HCT116 (cell line): Measurements from ENCODE around the gene CYTH2. TPM values are rescaled to one million over a fixed set of nuclear protein-coding genes. Genes with fewer than 3 reads are reported as not detected.
A peak's percentile ranks its signal among the peaks of the same experiment; 100 is the strongest.

ENCODE experiments used
- ATAC-seq: fragments of 200-7000 bp; cut with Tn5 transposase; 2 replicates; pipeline ENCODE4 v1.9.1; 2020; ENCODE audit warnings: mild to moderate bottlenecking, moderate library complexity
- BruUV-seq: library from RNA; stranded (reverse); fragments of 400-500 nt; replicated peaks from 2 replicates; lab custom pipeline; 2021; lab: Mats Ljungman, UMichigan
- CTCF ChIA-PET: fragments of 300-600 bp; sonication (Branson Sonifier 250); formaldehyde crosslinking; loops from one replicate; lab custom pipeline; 2021; ENCODE audit warnings: antibody characterized with exemption; lab: Charles Lee
- POLR2A ChIA-PET: fragments of 300-600, 350-600 bp; sonication (Branson Sonifier 250); formaldehyde crosslinking; loops from one replicate; lab custom pipeline; 2021; ENCODE audit warnings: antibody characterized with exemption; lab: Charles Lee
- RAD21 ChIA-PET, 2 experiments: fragments of 300-600 bp; sonication (Branson Sonifier 250); formaldehyde crosslinking; loops; one replicate each; lab custom pipeline; 2023; ENCODE audit warnings: low total read pairs in 2 of 2; ENCODE audit not compliant: uncharacterized antibody in 2 of 2, unreplicated experiment in 2 of 2, low non-redundant PET in 1 of 2; lab: Charles Lee
- DNase-seq: peaks from one replicate; pipeline ENCODE4 v3.0.0-alpha.2; 2010; ENCODE audit warnings: low read depth, low spot score
- H2AFZ ChIP-seq: fragments of 200-600 bp; shearing (Covaris generic), sonication (generic); 2 replicates; pipeline ENCODE4 v1.6.1; 2017; ENCODE audit warnings: low read depth, mixed run types, mixed read lengths, antibody characterized with exemption, low read length; ENCODE audit not compliant: poor library complexity, severe bottlenecking
- H3K27ac ChIP-seq: 2 replicates; pipeline ENCODE4 v1.5.1; 2012; ENCODE audit warnings: low read depth, low read length
- H3K27me3 ChIP-seq: fragments of 200-600 bp; sonication (generic); 2 replicates; pipeline ENCODE4 v1.6.1; 2016; ENCODE audit warnings: mixed run types, low read length, mixed read lengths; ENCODE audit not compliant: insufficient read depth
- H3K36me3 ChIP-seq, 2 experiments: fragments of 200-500 bp in 1 of 2; fragments of 200-600 bp in 1 of 2; sonication (Bioruptor generic) in 1 of 2; sonication (generic) in 1 of 2; 2 replicates each; pipeline versions ENCODE4 v1.5.1 to v1.6.1; 2014 to 2016; ENCODE audit warnings: low read length in 2 of 2, inconsistent platforms in 1 of 2, mixed read lengths in 1 of 2, mixed run types in 1 of 2; ENCODE audit not compliant: insufficient read depth in 2 of 2, control insufficient read depth in 1 of 2
- H3K4me1 ChIP-seq, 2 experiments: fragments of 200-600 bp in 1 of 2; sonication (generic) in 1 of 2; 2 replicates each; pipeline versions ENCODE4 v1.5.1 to v1.6.1; 2012 to 2017; ENCODE audit warnings: low read length in 2 of 2, inconsistent platforms in 1 of 2, mild to moderate bottlenecking in 1 of 2, mixed read lengths in 1 of 2, mixed run types in 1 of 2, moderate library complexity in 1 of 2; ENCODE audit not compliant: insufficient read depth in 2 of 2, control insufficient read depth in 1 of 2
- H3K4me2 ChIP-seq: fragments of 200-600 bp; sonication (generic); 2 replicates; pipeline ENCODE4 v1.6.1; 2017; ENCODE audit warnings: mixed run types, low read length, mixed read lengths
- H3K4me3 ChIP-seq, 2 experiments: fragments of 200-600 bp in 1 of 2; sonication (generic) in 1 of 2; replicated peaks in 1 of 2; 2 replicates each; pipeline ENCODE4 v1.5.1; 2011 to 2016; ENCODE audit warnings: low read length in 2 of 2, control low read depth in 1 of 2, low read depth in 1 of 2, mild to moderate bottlenecking in 1 of 2, mixed read lengths in 1 of 2, mixed run types in 1 of 2
- H3K79me2 ChIP-seq: fragments of 200-600 bp; sonication (generic); 2 replicates; pipeline ENCODE4 v1.6.1; 2017; ENCODE audit warnings: mild to moderate bottlenecking, mixed run types, low read length, moderate library complexity, mixed read lengths; ENCODE audit not compliant: insufficient read depth
- H3K9ac ChIP-seq: fragments of 200-600 bp; sonication (generic); 2 replicates; pipeline ENCODE4 v1.6.1; 2016; ENCODE audit warnings: low read length, mixed read lengths
- H3K9me2 ChIP-seq: fragments of 200-600 bp; sonication (generic), shearing (Covaris generic); 2 replicates; pipeline ENCODE4 v1.6.1; 2017; ENCODE audit warnings: mixed run types, mild to moderate bottlenecking, moderate library complexity; ENCODE audit not compliant: insufficient read depth
- H3K9me3 ChIP-seq, 2 experiments: fragments of 200-500 bp in 1 of 2; fragments of 200-600 bp in 1 of 2; sonication (Bioruptor generic) in 1 of 2; sonication (generic) in 1 of 2; 2 replicates each; pipeline ENCODE4 v1.6.1; 2014 to 2017; ENCODE audit warnings: low read length in 2 of 2, mixed read lengths in 2 of 2, inconsistent platforms in 1 of 2, low read depth in 1 of 2, mild to moderate bottlenecking in 1 of 2, mixed run types in 1 of 2, moderate library complexity in 1 of 2; ENCODE audit not compliant: control insufficient read depth in 1 of 2, insufficient read depth in 1 of 2
- H4K20me1 ChIP-seq: fragments of 200-600 bp; sonication (generic), shearing (Covaris generic); 2 replicates; pipeline ENCODE4 v1.6.1; 2017; ENCODE audit warnings: mixed run types, mild to moderate bottlenecking, moderate library complexity; ENCODE audit not compliant: insufficient read depth
- CEBPB ChIP-seq: IDR thresholded peaks from 2 replicates; pipeline ENCODE4 v1.6.1; 2012; ENCODE audit warnings: low read depth
- ELF1 ChIP-seq: IDR thresholded peaks from 2 replicates; pipeline ENCODE4 v1.6.1; 2012; ENCODE audit warnings: low read depth, borderline replicate concordance
- EZH2phosphoT487 ChIP-seq: fragments of 200-600 bp; IDR thresholded peaks from 2 replicates; pipeline ENCODE4 v1.6.1; 2018; ENCODE audit warnings: antibody characterized with exemption, borderline replicate concordance
- JUND ChIP-seq: IDR thresholded peaks from 2 replicates; pipeline ENCODE4 v1.6.1; 2012
- POLR2AphosphoS5 ChIP-seq: IDR thresholded peaks from 2 replicates; pipeline ENCODE4 v1.6.1; 2011; ENCODE audit warnings: mild to moderate bottlenecking, low read depth, low read length, moderate library complexity
- SP1 ChIP-seq: IDR thresholded peaks from 2 replicates; pipeline ENCODE4 v1.6.1; 2012; ENCODE audit warnings: low read depth
- TCF7L2 ChIP-seq: IDR thresholded peaks from 2 replicates; pipeline ENCODE4 v1.7.0; 2011; ENCODE audit warnings: borderline replicate concordance, inconsistent platforms; ENCODE audit not compliant: insufficient read depth, insufficient read length; ENCODE audit errors: extremely low read depth
- ZFX ChIP-seq: fragments of 450-650 bp; IDR thresholded peaks from 2 replicates; pipeline ENCODE4 v1.6.1; 2017
- intact Hi-C: fragments of 100-400 bp; cut with micrococcal nuclease; formaldehyde crosslinking; loops from 2 replicates; pipeline ENCODE4 v1.10.0; 2022
- total RNA-seq: library from RNA; stranded (reverse); gene quantifications from one replicate; pipeline ENCODE4 v1.2.1, GENCODE V29; 2021; ENCODE audit not compliant: unreplicated experiment
- TF ChIP-seq, protein P1 (sequence below): IDR thresholded peaks from 2 replicates; pipeline ENCODE4 v1.6.1; 2012
- TF ChIP-seq, protein P2 (sequence below): IDR thresholded peaks from 2 replicates; pipeline ENCODE4 v1.6.1; 2011; ENCODE audit warnings: mild to moderate bottlenecking, low read length, moderate library complexity; ENCODE audit not compliant: insufficient replicate concordance; ENCODE audit errors: extremely low read depth
- TF ChIP-seq, protein P3 (sequence below): IDR thresholded peaks from 2 replicates; pipeline ENCODE4 v1.6.1; 2012; ENCODE audit warnings: low read depth

Gene CYTH2
- total RNA-seq, 1 experiment from 2014 or later = 75.3 TPM

DNA sequence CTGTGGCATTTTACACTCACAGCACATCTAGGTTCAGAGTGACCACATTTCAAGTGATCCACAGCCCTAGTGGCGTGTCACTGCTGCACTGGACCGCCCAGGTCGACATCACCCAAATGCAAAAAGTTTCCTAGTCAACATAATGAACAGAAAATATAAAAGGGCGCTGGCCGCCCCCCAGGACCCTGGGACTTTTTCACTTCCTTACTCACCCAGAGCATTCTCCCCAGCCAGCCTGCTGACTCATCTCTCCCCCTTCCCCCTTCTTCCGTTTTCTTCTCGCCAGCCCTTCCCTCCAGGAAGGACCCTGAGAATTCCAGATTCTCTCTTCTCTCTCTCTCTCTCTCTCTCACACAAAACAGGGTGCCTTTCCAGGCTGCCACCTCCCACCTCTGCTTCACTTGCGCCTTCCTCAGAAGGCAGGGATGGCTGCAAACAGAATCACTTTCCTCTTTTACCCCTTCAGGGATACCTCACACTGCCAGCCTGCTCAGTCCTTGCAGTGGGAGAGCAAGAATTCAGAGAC, 44.4 kb upstream of the CYTH2 start:
- RAD21 ChIA-PET = no interaction called here
- DNase-seq = no peak
- no peaks in the 10 kb centered on the region for H3K9me3 ChIP-seq
- H2AFZ ChIP-seq = no peak overlapping the region
- H3K4me3 ChIP-seq = no peak overlapping the region
- peak; percentile 55 for ATAC-seq
- no TSS peak for BruUV-seq
- POLR2A ChIA-PET = no interaction called here
- TF ChIP-seq JUND (peak; percentile 30; the same call in 1 of the 2 replicates), CEBPB (no peak)
- no peaks in the 10 kb centered on the region for H3K9me2 ChIP-seq
- no peaks in the 10 kb centered on the region for H4K20me1 ChIP-seq
- peaks cover 7 to 11% of the 10 kb centered on the region in 2 experiments for H3K4me1 ChIP-seq
- CTCF ChIA-PET = no interaction called here
- intact Hi-C loops = no loop called here
- H3K79me2 ChIP-seq = no peaks in the 10 kb centered on the region
- H3K27ac ChIP-seq = peak overlapping the region; percentile 59; the same call in 1 of the 2 replicates
- H3K4me2 ChIP-seq = peak overlapping the region; percentile 47
- peaks cover 10 to 29% of the 10 kb centered on the region in 2 experiments; a peak in 3 of 4 replicates for H3K36me3 ChIP-seq
- H3K9ac ChIP-seq = no peak overlapping the region; the same call in 1 of the 2 replicates
- H3K27me3 ChIP-seq = no peaks in the 10 kb centered on the region

DNA sequence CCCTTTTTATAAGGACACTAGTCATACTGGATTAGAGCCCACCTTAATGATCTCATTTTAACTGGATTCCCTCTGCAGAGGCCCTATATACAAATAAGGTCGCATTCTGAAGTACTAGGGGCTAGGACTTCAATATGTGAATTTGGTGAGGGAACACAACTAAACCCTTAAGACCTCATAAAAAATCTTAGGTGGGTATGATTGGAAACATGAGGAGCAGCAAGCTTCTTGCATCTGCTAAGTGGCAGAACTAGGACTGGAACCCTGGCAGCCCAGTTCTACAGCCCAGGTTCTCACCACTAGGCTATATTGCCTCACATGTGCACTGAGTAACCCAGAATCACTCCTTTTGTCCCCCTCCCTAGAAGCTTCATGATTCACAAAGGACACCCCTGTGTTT, 40.5 kb upstream of the CYTH2 start:
- Histone ChIP-seq H3K4me3 (no peak overlapping the region), H3K4me1 (peaks cover 7 to 11% of the 10 kb centered on the region in 2 experiments), H3K9me3 (0 out of 4 replicates have a peak, but pooled peaks cover 0 to 3% of the 10 kb centered on the region in 2 experiments), H4K20me1 (no peaks in the 10 kb centered on the region), H3K9ac (no peak overlapping the region), H3K27me3 (no peaks in the 10 kb centered on the region), H3K79me2 (no peaks in the 10 kb centered on the region), H3K4me2 (no peak overlapping the region), H3K27ac (no peak overlapping the region), H2AFZ (no peak overlapping the region), H3K9me2 (no peaks in the 10 kb centered on the region)
- POLR2A ChIA-PET = no interaction called here
- BruUV-seq = no TSS peak
- no peak for ATAC-seq
- intact Hi-C loops = no loop called here
- no peak for TF ChIP-seq TCF7L2
- no peak for TF ChIP-seq SP1
- TF ChIP-seq, protein P1, sequence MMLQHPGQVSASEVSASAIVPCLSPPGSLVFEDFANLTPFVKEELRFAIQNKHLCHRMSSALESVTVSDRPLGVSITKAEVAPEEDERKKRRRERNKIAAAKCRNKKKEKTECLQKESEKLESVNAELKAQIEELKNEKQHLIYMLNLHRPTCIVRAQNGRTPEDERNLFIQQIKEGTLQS = no peak
- no peak for TF ChIP-seq POLR2AphosphoS5
- no peak for TF ChIP-seq ELF1
- TF ChIP-seq ZFX = no peak
- TF ChIP-seq, protein P2, sequence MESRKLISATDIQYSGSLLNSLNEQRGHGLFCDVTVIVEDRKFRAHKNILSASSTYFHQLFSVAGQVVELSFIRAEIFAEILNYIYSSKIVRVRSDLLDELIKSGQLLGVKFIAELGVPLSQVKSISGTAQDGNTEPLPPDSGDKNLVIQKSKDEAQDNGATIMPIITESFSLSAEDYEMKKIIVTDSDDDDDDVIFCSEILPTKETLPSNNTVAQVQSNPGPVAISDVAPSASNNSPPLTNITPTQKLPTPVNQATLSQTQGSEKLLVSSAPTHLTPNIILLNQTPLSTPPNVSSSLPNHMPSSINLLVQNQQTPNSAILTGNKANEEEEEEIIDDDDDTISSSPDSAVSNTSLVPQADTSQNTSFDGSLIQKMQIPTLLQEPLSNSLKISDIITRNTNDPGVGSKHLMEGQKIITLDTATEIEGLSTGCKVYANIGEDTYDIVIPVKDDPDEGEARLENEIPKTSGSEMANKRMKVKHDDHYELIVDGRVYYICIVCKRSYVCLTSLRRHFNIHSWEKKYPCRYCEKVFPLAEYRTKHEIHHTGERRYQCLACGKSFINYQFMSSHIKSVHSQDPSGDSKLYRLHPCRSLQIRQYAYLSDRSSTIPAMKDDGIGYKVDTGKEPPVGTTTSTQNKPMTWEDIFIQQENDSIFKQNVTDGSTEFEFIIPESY = no peak
- TF ChIP-seq, protein P3, sequence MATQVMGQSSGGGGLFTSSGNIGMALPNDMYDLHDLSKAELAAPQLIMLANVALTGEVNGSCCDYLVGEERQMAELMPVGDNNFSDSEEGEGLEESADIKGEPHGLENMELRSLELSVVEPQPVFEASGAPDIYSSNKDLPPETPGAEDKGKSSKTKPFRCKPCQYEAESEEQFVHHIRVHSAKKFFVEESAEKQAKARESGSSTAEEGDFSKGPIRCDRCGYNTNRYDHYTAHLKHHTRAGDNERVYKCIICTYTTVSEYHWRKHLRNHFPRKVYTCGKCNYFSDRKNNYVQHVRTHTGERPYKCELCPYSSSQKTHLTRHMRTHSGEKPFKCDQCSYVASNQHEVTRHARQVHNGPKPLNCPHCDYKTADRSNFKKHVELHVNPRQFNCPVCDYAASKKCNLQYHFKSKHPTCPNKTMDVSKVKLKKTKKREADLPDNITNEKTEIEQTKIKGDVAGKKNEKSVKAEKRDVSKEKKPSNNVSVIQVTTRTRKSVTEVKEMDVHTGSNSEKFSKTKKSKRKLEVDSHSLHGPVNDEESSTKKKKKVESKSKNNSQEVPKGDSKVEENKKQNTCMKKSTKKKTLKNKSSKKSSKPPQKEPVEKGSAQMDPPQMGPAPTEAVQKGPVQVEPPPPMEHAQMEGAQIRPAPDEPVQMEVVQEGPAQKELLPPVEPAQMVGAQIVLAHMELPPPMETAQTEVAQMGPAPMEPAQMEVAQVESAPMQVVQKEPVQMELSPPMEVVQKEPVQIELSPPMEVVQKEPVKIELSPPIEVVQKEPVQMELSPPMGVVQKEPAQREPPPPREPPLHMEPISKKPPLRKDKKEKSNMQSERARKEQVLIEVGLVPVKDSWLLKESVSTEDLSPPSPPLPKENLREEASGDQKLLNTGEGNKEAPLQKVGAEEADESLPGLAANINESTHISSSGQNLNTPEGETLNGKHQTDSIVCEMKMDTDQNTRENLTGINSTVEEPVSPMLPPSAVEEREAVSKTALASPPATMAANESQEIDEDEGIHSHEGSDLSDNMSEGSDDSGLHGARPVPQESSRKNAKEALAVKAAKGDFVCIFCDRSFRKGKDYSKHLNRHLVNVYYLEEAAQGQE = no peak
- TF ChIP-seq EZH2phosphoT487 = no peak
- no peak for TF ChIP-seq CEBPB
- TF ChIP-seq, all 23 proteins: peak for 0
- ChIA-PET RAD21 (no interaction called here), CTCF (no interaction called here)
- peaks cover 23 to 37% of the 10 kb centered on the region in 2 experiments for H3K36me3 ChIP-seq
- DNase-seq = no peak
